ENCODE results near the gene TSPAN9.

Gene TSPAN9

GRCh38 chr12:3302401-3303041 is 225.3 kb downstream of the TSPAN9 start:
- peaks cover 7% of the 10 kb centered on the region; the same call in 1 of the 2 replicates for H3K27me3 ChIP-seq (ENCODE audit: control insufficient read depth, low read length)
- no peak overlapping the region for H3K27ac ChIP-seq (ENCODE audit: low read depth, low read length)
- no peaks in the 10 kb centered on the region for H3K9me3 ChIP-seq (ENCODE audit: control insufficient read depth, insufficient read depth, low read length)
- TF ChIP-seq EZH2phosphoT487 (IDR thresholded peaks at IDR 0.05; ENCODE audit: borderline replicate concordance, low read length), result no peak
- TF ChIP-seq, protein P1, sequence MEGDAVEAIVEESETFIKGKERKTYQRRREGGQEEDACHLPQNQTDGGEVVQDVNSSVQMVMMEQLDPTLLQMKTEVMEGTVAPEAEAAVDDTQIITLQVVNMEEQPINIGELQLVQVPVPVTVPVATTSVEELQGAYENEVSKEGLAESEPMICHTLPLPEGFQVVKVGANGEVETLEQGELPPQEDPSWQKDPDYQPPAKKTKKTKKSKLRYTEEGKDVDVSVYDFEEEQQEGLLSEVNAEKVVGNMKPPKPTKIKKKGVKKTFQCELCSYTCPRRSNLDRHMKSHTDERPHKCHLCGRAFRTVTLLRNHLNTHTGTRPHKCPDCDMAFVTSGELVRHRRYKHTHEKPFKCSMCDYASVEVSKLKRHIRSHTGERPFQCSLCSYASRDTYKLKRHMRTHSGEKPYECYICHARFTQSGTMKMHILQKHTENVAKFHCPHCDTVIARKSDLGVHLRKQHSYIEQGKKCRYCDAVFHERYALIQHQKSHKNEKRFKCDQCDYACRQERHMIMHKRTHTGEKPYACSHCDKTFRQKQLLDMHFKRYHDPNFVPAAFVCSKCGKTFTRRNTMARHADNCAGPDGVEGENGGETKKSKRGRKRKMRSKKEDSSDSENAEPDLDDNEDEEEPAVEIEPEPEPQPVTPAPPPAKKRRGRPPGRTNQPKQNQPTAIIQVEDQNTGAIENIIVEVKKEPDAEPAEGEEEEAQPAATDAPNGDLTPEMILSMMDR (IDR thresholded peaks at IDR 0.05; ENCODE audit: low read depth, low read length, poor library complexity, severe bottlenecking), result no peak
- no peaks in the 10 kb centered on the region for H3K79me2 ChIP-seq (ENCODE audit: control insufficient read depth, low read length)
- no peaks in the 10 kb centered on the region for H3F3A ChIP-seq (ENCODE audit: control insufficient read depth, insufficient read depth)
- no peaks in the 10 kb centered on the region for H3K9me2 ChIP-seq (replicated peaks; ENCODE audit: control insufficient read depth, low read length)
- H4K20me1 ChIP-seq (ENCODE audit: control insufficient read depth, insufficient read depth, low read depth, low read length), result no peaks in the 10 kb centered on the region
- no peak overlapping the region for H3K4me2 ChIP-seq (ENCODE audit: low read length)
- H3K36me3 ChIP-seq (ENCODE audit: control insufficient read depth, low read length), result no peaks in the 10 kb centered on the region
- no peak overlapping the region for H3K4me3 ChIP-seq (ENCODE audit: low read length)
- peaks cover 9% of the 10 kb centered on the region for H3K4me1 ChIP-seq (ENCODE audit: control insufficient read depth, low read length)

GRCh38 chr12:3303410-3304136 is 226.4 kb downstream of the TSPAN9 start:
- Histone ChIP-seq H3K4me2 (ENCODE audit: low read length) (no peak overlapping the region), H3F3A (ENCODE audit: control insufficient read depth, insufficient read depth) (no peaks in the 10 kb centered on the region), H3K36me3 (ENCODE audit: control insufficient read depth, low read length) (no peaks in the 10 kb centered on the region), H3K4me3 (ENCODE audit: low read length) (no peak overlapping the region), H3K4me1 (ENCODE audit: control insufficient read depth, low read length) (peaks cover 9% of the 10 kb centered on the region), H3K27me3 (ENCODE audit: control insufficient read depth, low read length) (peaks cover 7% of the 10 kb centered on the region; the same call in 1 of the 2 replicates), H3K9me2 (replicated peaks; ENCODE audit: control insufficient read depth, low read length) (no peaks in the 10 kb centered on the region), H3K27ac (ENCODE audit: low read depth, low read length) (no peak overlapping the region), H3K79me2 (ENCODE audit: control insufficient read depth, low read length) (no peaks in the 10 kb centered on the region), H3K9me3 (ENCODE audit: control insufficient read depth, insufficient read depth, low read length) (no peaks in the 10 kb centered on the region), H4K20me1 (ENCODE audit: control insufficient read depth, insufficient read depth, low read depth, low read length) (no peaks in the 10 kb centered on the region)
- TF ChIP-seq, protein P1 (IDR thresholded peaks at IDR 0.05; ENCODE audit: low read depth, low read length, poor library complexity, severe bottlenecking), result no peak
- no peak for TF ChIP-seq EZH2phosphoT487 (IDR thresholded peaks at IDR 0.05; ENCODE audit: borderline replicate concordance, low read length)

DNA sequence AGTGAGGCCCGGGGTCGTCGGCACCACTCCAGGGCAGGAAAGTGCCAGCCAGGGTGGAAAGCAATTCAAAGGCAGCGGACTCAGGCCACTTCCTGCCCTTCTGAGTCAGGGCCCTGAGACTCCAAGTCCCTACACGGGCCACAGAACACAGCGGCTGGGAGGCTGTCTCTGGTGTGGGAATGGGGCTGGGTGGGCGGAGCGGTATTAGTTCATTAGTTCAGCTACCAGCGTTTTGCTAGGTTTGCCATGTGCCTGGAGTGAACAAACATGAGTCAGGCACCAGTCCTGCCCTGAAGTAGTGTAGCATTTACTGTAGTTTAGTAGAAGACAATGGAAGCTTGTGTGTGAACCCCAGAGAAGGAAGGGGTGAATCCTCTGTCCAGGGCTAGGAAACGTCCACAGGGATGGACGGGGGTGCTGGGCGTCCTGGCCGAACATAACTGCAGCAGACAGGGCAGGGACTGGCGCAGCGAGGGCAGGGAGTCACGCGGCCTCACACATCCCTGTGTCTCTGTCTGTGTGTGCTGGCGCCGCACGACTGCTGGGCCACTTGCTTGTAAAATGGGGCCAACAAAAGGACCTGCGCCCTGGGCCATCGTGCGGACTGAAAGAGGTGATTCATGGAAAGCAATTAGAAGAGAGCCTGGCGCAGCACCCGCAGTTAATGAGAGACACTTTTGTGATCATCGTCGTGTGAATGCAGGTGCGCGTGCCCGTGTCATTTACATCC is 227.4 kb downstream of the TSPAN9 start:
- Histone ChIP-seq H3K27me3 (ENCODE audit: control insufficient read depth, low read length) (peaks cover under 1% of the 10 kb centered on the region; the same call in 1 of the 2 replicates), H3K4me1 (ENCODE audit: control insufficient read depth, low read length) (peaks cover 9% of the 10 kb centered on the region), H3K79me2 (ENCODE audit: control insufficient read depth, low read length) (no peaks in the 10 kb centered on the region), H3K4me2 (ENCODE audit: low read length) (no peak overlapping the region), H3K9me2 (replicated peaks; ENCODE audit: control insufficient read depth, low read length) (no peaks in the 10 kb centered on the region), H4K20me1 (ENCODE audit: control insufficient read depth, insufficient read depth, low read depth, low read length) (no peaks in the 10 kb centered on the region), H3K36me3 (ENCODE audit: control insufficient read depth, low read length) (no peaks in the 10 kb centered on the region), H3F3A (ENCODE audit: control insufficient read depth, insufficient read depth) (no peaks in the 10 kb centered on the region), H3K9me3 (ENCODE audit: control insufficient read depth, insufficient read depth, low read length) (no peaks in the 10 kb centered on the region), H3K4me3 (ENCODE audit: low read length) (no peak overlapping the region), H3K27ac (ENCODE audit: low read depth, low read length) (no peak overlapping the region)
- no peak for TF ChIP-seq EZH2phosphoT487 (IDR thresholded peaks at IDR 0.05; ENCODE audit: borderline replicate concordance, low read length)
- TF ChIP-seq, protein P1 (IDR thresholded peaks at IDR 0.05; ENCODE audit: low read depth, low read length, poor library complexity, severe bottlenecking), result no peak

All from DOHH2 (cell line).